Endothelial cell of umbilical vein (primary cell): Measurements from ENCODE around the gene LMF2. TPM values are rescaled to one million over a fixed set of nuclear protein-coding genes. Genes with fewer than 3 reads are reported as not detected.

Experiments used
- BruUV-seq: library from RNA; stranded (reverse); fragments of 400-500 nt; replicated peaks from 2 replicates; lab custom pipeline; 2021; lab: Mats Ljungman, UMichigan
- CTCF ChIA-PET: fragments of 300-600, 350-600 bp; sonication (Branson Sonifier 250); formaldehyde crosslinking; loops from one replicate; lab custom pipeline; 2021; ENCODE audit warnings: antibody characterized with exemption, inconsistent platforms; lab: Charles Lee
- POLR2A ChIA-PET: fragments of 300-600, 350-600 bp; sonication (Branson Sonifier 250); formaldehyde crosslinking; loops from one replicate; lab custom pipeline; 2021; ENCODE audit warnings: antibody characterized with exemption, inconsistent platforms; lab: Charles Lee
- DNase-seq: peaks from one replicate; pipeline ENCODE4 v3.0.0-alpha.2; 2011; ENCODE audit warnings: low read depth, low spot score
- FAIRE-seq: peaks from 2 replicates; lab custom pipeline; 2011; peaks lifted over from hg19 to GRCh38; lab: Jason Lieb, UNC
- H2AFZ ChIP-seq: 2 replicates; pipeline ENCODE4 v1.6.0; 2012; ENCODE audit warnings: low read depth, low read length, control low read depth, inconsistent platforms
- H3K27ac ChIP-seq: 2 replicates; pipeline ENCODE4 v1.5.1; 2011; ENCODE audit warnings: low read depth, mild to moderate bottlenecking, control low read depth, low read length, moderate library complexity; ENCODE audit not compliant: insufficient read depth
- H3K27me3 ChIP-seq, 2 experiments: 2 replicates each; pipeline versions ENCODE4 v1.6.0 to v1.6.1; 2011; ENCODE audit warnings: low read length in 2 of 2, mixed read lengths in 1 of 2; ENCODE audit not compliant: control insufficient read depth in 2 of 2, insufficient read depth in 2 of 2
- H3K36me3 ChIP-seq, 2 experiments: 2 replicates in 1 of 2; 3 replicates in 1 of 2; pipeline ENCODE4 v1.5.1; 2011; ENCODE audit warnings: low read length in 2 of 2, mild to moderate bottlenecking in 1 of 2, moderate library complexity in 1 of 2; ENCODE audit not compliant: control insufficient read depth in 2 of 2, insufficient read depth in 2 of 2; ENCODE audit errors: extremely low read depth in 1 of 2
- H3K4me1 ChIP-seq: 3 replicates; pipeline ENCODE4 v1.5.1; 2011; ENCODE audit warnings: mild to moderate bottlenecking, low read length; ENCODE audit not compliant: control insufficient read depth, insufficient read depth; ENCODE audit errors: extremely low read depth
- H3K4me2 ChIP-seq: 2 replicates; pipeline ENCODE4 v1.6.1; 2011; ENCODE audit warnings: low read length, control low read depth, mixed read lengths; ENCODE audit not compliant: insufficient read depth
- H3K4me3 ChIP-seq, 3 experiments: fragments of 200-600 bp in 1 of 3; sonication (generic), shearing (Covaris generic) in 1 of 3; replicated peaks in 1 of 3; 2 replicates each; pipeline ENCODE4 v1.5.1; 2011 to 2016; ENCODE audit warnings: control low read depth in 3 of 3, low read length in 3 of 3, mild to moderate bottlenecking in 2 of 3, inconsistent platforms in 1 of 3, low read depth in 1 of 3, moderate library complexity in 1 of 3; ENCODE audit not compliant: insufficient read depth in 1 of 3
- H3K79me2 ChIP-seq: 2 replicates; pipeline ENCODE4 v1.6.0; 2012; ENCODE audit warnings: low read length, inconsistent platforms; ENCODE audit not compliant: control insufficient read depth, insufficient read depth
- H3K9ac ChIP-seq: replicated peaks from 2 replicates; pipeline ENCODE3; 2011; ENCODE audit warnings: low read length, control low read depth; ENCODE audit not compliant: insufficient read depth; ENCODE audit errors: extremely low read depth
- H3K9me1 ChIP-seq: replicated peaks from 3 replicates; pipeline ENCODE4 v1.6.0; 2011; ENCODE audit warnings: mild to moderate bottlenecking, low read length; ENCODE audit not compliant: control insufficient read depth, insufficient read depth; ENCODE audit errors: extremely low read depth
- H3K9me3 ChIP-seq: replicated peaks from 2 replicates; pipeline ENCODE4 v1.5.1; 2012; ENCODE audit warnings: low read length, inconsistent platforms; ENCODE audit not compliant: control insufficient read depth, insufficient read depth
- H4K20me1 ChIP-seq: replicated peaks from 2 replicates; pipeline ENCODE3; 2011; ENCODE audit warnings: mild to moderate bottlenecking, low read length; ENCODE audit not compliant: control insufficient read depth, insufficient read depth; ENCODE audit errors: extremely low read depth
- EZH2 ChIP-seq: IDR thresholded peaks from 2 replicates; pipeline ENCODE4 v1.6.1; 2012; ENCODE audit warnings: borderline replicate concordance, low read depth, mild to moderate bottlenecking, moderate library complexity, low read length, inconsistent platforms; ENCODE audit not compliant: severe bottlenecking
- FOS ChIP-seq: IDR thresholded peaks from 2 replicates; pipeline ENCODE4 v1.6.1; 2011; ENCODE audit warnings: mild to moderate bottlenecking, low read length, moderate library complexity, borderline replicate concordance; ENCODE audit not compliant: insufficient read depth
- GATA2 ChIP-seq: IDR thresholded peaks from 2 replicates; pipeline ENCODE4 v1.7.0; 2011; ENCODE audit warnings: low read depth, mild to moderate bottlenecking, moderate library complexity, mixed read lengths, low read length; ENCODE audit not compliant: insufficient read length, insufficient read depth
- JUN ChIP-seq: IDR thresholded peaks from 2 replicates; pipeline ENCODE4 v1.6.1; 2011; ENCODE audit warnings: borderline replicate concordance, low read depth; ENCODE audit not compliant: insufficient read length, insufficient read depth
- MYC ChIP-seq: IDR thresholded peaks from one replicate; pipeline ENCODE4 v1.6.1; 2011; ENCODE audit warnings: mild to moderate bottlenecking, low read depth, low read length
- dilution Hi-C: fragments of 300-500 bp; cut with MboI; formaldehyde crosslinking; loops from one replicate; pipeline ENCODE4 v1.15.0; 2019; ENCODE audit warnings: low sequenced_read_pairs; ENCODE audit not compliant: extremely low pct_ligation_motif_present
- intact Hi-C: fragments of 100-400 bp; cut with micrococcal nuclease; formaldehyde crosslinking; loops from one replicate; pipeline ENCODE4 v1.10.0; 2022
- polyA plus RNA-seq, 4 experiments: library from polyadenylated mRNA; depleted of rRNA in 3 of 4; stranded (reverse) in 3 of 4; unstranded in 1 of 4; fragments of >200 nt; gene quantifications; 2 replicates each; pipeline versions ENCODE4 v1.2.1 to v1.2.3, GENCODE V29; 2011 to 2012; ENCODE audit warnings: missing spikeins in 1 of 4
- total RNA-seq: library from RNA; stranded (reverse); gene quantifications from 2 replicates; pipeline ENCODE4 v1.2.3, GENCODE V29; 2021
- TF ChIP-seq, protein P1 (sequence below): IDR thresholded peaks from 2 replicates; pipeline ENCODE4 v1.6.1; 2011; ENCODE audit not compliant: insufficient read depth, insufficient read length
- TF ChIP-seq, protein P2 (sequence below), 2 donors: IDR thresholded peaks; 1 replicate in 1 of 2; 2 replicates in 1 of 2; pipeline ENCODE4 v1.5.1; 2011; ENCODE audit warnings: low read length in 2 of 2, mild to moderate bottlenecking in 2 of 2, moderate library complexity in 2 of 2, control low read depth in 1 of 2, inconsistent platforms in 1 of 2, low read depth in 1 of 2; ENCODE audit not compliant: insufficient read depth in 1 of 2; ENCODE audit errors: extremely low read depth in 1 of 2

Gene LMF2
- total and polyA plus RNA-seq, 2 donors (not counting 3 experiments of a cell fraction or from before 2014, with no cell fraction given) = 89.7 to 112 TPM

DNA sequence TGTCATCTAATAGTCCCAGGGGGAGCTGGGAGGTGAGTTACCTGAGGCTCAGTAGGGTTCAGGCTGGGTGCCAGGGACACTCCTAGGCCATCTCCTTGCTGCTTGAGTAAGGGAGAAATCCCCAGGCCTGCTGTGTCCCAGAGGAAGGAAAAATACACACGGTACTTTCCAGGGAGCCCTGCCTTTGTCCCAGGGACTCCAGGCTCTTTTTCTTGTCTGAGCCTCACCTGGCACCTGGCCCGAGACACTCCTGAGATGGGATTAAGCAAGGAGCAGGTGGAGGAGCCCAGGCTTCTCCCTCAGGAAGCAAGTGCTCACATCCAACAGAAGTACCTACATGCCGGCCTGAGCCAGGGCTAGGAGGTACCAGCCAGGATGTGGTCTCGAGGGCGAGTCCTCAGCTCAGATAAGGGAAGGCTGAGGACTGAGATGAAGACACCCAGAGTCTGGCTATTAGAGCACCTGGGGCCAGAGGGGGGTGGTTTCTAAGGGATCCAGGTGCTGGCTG is 37.3 kb upstream of the LMF2 start:
- Histone ChIP-seq H3K27ac (no peak overlapping the region), H3K4me1 (no peaks in the 10 kb centered on the region), H3K9me1 (no peaks in the 10 kb centered on the region), H3K4me3 (no peak overlapping the region), H2AFZ (no peak overlapping the region), H4K20me1 (no peaks in the 10 kb centered on the region), H3K36me3 (no peaks in the 10 kb centered on the region), H3K79me2 (no peaks in the 10 kb centered on the region), H3K27me3 (peaks cover 20 to 34% of the 10 kb centered on the region in 2 experiments), H3K9me3 (no peaks in the 10 kb centered on the region), H3K4me2 (no peak overlapping the region), H3K9ac (no peak overlapping the region)
- DNase-seq (no peak), FAIRE-seq (no peak)
- TF ChIP-seq EZH2 = no peak
- no peak for TF ChIP-seq FOS
- TF ChIP-seq JUN = no peak
- TF ChIP-seq MYC = no peak
- TF ChIP-seq, protein P1, sequence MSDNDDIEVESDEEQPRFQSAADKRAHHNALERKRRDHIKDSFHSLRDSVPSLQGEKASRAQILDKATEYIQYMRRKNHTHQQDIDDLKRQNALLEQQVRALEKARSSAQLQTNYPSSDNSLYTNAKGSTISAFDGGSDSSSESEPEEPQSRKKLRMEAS = no peak
- TF ChIP-seq GATA2 = no peak
- TF ChIP-seq, protein P2, sequence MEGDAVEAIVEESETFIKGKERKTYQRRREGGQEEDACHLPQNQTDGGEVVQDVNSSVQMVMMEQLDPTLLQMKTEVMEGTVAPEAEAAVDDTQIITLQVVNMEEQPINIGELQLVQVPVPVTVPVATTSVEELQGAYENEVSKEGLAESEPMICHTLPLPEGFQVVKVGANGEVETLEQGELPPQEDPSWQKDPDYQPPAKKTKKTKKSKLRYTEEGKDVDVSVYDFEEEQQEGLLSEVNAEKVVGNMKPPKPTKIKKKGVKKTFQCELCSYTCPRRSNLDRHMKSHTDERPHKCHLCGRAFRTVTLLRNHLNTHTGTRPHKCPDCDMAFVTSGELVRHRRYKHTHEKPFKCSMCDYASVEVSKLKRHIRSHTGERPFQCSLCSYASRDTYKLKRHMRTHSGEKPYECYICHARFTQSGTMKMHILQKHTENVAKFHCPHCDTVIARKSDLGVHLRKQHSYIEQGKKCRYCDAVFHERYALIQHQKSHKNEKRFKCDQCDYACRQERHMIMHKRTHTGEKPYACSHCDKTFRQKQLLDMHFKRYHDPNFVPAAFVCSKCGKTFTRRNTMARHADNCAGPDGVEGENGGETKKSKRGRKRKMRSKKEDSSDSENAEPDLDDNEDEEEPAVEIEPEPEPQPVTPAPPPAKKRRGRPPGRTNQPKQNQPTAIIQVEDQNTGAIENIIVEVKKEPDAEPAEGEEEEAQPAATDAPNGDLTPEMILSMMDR (IDR thresholded peaks at IDR 0.05; ENCODE audit: extremely low read depth in 1 of 2, insufficient read depth in 1 of 2, low read depth in 1 of 2, low read length in 2 of 2) = no peak
- intact Hi-C loops (loop anchor here (2.0 kb wide), 1 partner anchor 16 kb away; no protein-coding TSS in a partner anchor), dilution Hi-C loops (no loop called here)
- BruUV-seq = no TSS peak
- POLR2A ChIA-PET = no interaction called here
- CTCF ChIA-PET = interaction anchor here (0.5 to 2.3 kb wide), 4 partner anchors 17 to 74 kb away, joined by 3 to 9 read pairs (median 6); partner anchors contain the start of genes SCO2 and SYCE3
